Limb (tissue), 2 donors: ENCODE data around the gene ZNF436.

Experiments
- DNase-seq, 2 donors: peaks; one replicate each; pipeline ENCODE4 v3.0.0-alpha.2; 2016; ENCODE audit errors: extremely low spot score in 2 of 2

Gene ZNF436

DNA sequence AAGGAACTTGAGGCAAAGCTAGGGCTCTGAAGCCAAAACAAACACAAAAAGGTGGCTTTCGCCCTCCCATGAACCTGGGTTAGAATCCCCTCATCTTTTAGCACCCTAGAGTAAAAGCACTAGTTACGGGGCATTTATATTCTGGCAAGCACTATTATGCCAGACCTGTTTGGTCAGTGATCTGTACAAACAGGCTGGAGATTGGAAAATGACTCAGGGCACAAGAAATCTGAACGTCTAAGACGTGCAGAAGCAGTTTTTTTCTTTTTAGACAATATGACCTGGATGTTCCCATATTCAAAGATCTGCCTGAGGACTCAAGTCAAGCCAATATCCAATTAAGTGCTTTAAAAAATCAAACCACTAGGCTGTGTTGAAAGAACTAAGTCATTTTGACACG, 3.0 kb downstream of the ZNF436 start:
- no peak for DNase-seq

DNA sequence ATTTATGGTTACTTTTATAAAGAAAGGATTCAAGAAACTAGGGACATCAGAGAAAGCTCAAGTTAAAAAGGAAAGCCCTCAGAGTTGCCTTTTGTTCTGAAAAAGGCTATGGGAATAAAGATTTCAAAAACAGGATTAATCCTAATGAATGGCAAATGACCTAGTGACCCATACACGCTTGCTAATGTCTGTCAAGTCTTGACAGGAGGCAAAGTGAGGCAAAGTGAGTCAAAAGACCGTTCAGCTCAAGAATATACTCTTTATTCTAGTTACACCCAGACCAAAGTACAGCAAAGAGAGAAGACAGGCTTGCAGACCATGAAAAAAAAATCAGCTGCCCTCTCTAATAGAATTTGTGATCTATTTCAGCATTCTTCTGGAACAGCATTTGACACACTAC, 3.5 kb downstream of the ZNF436 start:
- no peak for DNase-seq

DNA sequence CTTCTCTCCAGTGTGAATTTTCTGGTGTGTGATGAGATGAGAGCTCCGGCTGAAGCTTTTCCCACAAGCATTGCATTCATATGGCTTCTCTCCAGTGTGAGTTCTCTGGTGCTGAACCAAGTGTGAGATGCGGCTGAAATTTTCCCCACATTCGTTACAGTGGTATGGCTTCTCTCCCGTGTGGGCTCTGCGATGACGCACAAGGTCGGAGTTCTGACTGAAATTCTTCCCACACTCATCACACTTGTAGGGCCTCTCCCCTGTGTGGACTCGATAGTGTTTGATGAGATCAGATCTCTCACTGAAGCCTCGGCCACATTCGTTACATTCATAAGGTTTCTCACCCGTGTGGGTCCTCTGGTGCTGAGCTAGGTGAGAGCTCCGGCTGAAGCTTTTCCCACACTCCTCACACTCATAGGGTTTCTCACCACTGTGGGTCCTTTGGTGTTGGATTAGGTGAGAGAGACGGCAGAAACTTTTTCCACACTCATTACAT, 7.4 kb downstream of the ZNF436 start:
- DNase-seq, result no peak

DNA sequence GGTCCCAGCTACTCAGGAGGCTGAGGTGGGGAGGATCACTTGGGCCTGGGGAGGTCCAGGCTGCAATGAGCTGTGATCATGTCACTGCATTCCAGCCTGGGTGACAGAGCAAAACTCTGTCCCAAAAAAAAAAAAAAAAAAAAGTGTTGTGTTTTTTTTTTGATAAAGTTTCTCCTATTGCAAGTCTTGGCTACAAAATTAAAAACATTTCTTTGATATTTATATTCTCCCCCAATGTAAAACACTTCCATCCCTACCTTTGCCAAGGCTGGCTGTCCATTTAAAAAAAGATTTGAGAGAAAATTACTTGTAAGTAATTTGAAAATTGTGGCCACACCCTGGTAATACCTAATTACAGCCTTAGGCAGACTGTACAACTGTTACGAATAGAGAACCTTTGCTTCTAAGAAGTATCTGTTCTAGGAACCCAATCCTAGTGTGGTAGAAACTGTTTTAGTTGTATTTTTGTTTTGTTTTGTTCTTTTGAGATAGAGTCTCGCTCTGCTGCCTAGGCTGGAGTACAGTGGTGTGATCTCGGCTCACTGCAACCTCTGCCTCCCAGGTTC, 11.2 kb downstream of the ZNF436 start:
- DNase-seq, result no peak

DNA sequence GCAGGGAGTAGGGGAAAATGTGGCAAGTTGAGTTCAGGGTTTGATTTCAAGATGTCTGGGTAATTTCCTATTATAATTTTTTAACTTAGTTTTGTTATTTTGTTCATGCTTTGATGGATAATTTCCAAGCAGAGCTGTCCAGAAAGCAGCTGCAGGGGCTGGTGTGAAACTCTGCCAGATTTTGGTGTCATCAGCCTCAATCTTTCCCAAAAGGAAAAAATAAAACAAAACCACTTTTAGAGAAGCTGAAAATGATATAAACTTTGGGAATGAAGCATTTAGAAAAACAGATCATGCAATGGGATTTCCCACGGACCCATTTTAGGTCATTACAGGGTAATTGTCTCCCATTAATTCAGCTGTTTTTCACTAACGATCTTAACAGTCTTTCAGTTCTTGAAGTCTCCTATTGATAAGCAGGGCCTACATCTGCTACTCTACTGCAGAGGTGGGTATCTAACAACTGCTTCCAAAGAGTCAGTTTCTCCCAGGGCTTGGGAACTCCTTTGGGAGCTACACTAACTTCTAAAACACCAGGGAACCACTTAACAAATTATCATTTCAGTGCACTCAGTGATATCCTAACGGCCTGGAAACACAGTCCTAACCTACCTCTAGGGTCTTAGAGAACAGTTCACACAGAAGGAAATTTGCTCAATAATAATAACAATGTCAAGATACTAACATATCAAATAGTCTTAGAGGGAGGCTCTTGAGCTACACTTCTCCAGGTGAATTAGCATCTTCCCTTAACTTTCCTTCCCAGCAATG, 12.3 kb downstream of the ZNF436 start:
- DNase-seq, result peak in 1 of 2 donors; percentile 36

DNA sequence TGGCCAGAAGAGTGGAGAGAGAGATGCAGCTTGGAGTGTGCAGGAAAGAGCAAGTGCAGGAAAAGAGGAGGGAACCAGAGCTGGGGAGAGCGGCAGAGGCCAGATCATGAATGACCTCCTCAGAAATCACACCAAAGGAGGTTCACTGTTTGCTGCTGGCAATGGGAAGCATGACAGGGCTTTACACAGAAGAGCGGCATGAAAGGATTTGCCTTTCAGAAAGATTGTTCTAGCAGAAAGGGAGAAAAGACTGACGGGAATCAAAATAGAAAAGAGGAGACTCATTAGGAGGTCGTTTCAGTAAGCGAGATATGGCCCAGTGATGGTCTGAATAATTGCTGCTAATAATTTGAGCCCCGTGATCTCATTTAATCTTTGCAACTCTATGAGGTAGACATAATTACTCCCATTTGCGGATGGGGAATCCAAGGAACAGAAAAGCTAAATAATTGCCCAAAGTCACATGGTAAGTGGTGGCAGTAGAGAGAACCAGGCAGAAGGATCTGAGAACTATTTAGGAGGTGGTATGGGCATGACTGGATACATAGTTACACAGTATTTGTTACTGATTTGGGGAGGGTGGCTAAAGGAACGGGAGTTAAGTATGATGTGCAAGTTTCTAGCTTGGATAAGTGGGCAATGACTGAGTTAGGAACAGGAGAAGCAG, 13.0 kb downstream of the ZNF436 start:
- no peak for DNase-seq

DNA sequence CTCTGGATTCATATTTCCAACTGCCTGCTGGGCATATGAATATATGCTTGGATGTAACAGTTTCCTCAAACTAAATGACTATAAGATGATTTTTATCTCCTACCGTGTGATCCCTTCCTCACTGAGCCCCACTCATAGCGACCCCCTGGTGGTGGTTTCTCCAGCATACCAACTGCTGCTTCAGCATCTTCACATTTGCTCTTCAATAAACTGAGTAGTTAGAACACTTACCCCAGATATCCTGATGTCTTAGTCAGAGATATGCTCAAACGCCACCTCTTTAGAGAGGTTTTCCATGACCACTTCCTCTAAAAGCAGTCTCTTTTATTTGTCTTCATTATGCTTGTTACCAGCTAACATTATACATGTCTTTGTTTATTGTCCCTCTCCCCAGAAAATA, 15.4 kb downstream of the ZNF436 start:
- DNase-seq, result no peak

DNA sequence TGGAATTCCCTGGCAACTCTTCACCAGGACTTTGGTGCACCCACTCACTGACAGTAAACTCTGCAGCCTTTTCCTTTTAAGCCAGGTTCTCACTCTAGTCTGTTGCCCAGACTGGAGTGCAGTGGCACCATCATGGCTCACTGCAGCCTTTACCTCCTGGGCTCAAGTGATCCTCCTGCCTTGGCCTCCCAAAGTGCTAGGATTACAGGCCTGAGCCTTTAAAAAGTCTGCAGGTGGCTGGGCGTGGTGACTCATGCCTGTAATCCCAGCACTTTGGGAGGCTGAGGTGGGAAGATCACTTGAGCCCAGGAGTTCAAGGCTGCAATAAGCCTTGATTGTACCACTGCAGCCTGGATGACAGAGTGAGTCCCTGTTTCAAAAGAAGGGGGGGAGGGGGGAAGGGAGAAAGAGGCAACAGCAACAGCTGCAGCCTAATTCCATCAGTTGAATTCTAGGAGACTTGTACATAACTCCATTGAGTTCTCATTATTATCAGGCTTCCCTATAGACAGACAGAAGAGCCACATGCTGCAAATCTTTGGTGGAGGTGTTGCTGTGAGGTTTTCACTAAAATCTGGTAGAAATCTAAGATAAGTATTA, 17.4 kb downstream of the ZNF436 start:
- DNase-seq, result no peak

DNA sequence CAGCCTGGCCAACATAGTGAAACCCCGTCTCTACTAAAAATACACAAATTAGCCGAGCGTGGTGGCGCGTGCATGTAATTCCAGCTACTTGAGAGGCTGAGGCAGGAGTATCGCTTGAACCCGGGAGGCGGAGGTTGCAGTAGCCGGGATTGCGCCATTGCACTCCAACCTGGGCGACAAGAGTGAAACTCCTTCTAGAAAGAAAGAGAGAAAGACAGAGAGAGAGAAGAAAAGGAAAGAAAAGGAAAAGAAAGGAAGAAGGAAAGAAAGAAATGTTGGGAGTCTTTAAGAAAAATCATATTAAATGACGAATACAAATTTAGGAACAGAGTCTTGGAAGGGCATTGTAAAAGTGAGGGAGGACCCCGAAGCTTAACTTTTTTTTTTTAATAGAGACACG, 23.7 kb downstream of the ZNF436 start:
- no peak for DNase-seq

DNA sequence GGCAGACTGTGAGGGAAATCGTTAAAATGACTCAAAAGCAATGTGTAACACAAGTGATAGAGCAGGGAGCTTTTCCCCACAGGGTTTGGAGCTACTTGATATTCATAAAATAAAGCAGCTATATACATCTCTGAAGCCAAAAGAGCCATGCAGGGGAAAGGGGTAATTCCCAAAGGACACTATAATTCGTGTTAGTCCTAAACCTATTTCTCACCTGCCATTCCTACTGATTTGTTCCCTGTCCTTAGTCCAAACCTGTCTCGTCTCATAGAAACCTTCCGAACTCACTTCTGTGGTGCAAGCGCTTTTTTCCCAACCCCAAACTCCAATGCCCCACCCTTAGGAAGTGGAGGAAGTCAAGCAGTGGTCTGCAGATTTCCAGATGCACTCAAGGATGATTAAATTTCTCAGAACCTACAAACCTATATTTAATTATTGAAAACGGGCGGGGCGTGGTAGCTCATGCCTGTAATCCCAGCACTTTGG, 24.6 kb downstream of the ZNF436 start:
- DNase-seq, result peak; percentile 51

DNA sequence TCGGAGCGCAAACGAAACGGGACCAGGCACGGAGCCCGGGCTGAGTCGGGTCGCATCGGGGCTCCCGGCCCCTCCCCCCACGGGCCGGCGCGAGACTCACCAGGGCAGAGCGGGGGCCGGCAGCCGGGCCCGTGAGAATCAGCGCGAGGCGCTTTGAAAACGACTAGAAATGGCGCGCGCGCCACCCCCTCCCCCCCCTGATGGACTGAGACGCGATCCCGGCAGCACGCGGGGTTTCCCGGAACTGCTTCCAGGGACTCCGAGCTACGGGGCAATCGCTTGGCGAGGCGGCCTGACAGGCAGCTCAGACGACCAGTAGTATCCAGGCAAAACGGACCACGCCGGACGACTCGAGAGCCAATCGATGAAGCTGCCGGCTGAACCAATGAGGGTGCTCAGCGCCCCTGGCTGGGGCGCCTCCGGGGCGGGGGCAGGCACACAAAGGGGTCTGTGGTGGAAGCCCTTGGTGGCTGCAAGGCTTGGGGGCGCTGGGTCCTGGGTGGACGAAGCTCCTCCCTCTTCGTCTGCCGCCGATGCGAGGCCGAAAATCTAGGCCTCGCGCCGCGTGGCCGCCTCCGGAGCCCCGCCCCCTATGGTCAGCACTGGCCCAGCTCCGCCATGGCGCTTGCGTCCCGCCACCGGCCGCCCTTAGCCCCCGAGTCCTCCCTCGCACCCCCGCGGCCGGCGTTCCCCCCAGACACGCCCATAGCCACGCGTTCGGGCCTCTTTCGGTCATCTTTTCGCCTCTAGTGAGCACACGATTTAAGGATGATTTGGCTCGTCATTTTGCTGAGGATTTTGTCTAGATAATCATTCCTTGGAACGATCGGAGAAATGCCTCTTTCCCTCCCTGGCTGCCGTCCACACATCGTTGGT, 25.3 kb downstream of the ZNF436 start, which contains the start of gene HNRNPR:
TSS of gene HNRNPR (minus strand) at position 174 of the 876 bp plus-strand sequence. CDS start 3,276 bp downstream, outside the sequence.
- DNase-seq, result peak; percentile 100

DNA sequence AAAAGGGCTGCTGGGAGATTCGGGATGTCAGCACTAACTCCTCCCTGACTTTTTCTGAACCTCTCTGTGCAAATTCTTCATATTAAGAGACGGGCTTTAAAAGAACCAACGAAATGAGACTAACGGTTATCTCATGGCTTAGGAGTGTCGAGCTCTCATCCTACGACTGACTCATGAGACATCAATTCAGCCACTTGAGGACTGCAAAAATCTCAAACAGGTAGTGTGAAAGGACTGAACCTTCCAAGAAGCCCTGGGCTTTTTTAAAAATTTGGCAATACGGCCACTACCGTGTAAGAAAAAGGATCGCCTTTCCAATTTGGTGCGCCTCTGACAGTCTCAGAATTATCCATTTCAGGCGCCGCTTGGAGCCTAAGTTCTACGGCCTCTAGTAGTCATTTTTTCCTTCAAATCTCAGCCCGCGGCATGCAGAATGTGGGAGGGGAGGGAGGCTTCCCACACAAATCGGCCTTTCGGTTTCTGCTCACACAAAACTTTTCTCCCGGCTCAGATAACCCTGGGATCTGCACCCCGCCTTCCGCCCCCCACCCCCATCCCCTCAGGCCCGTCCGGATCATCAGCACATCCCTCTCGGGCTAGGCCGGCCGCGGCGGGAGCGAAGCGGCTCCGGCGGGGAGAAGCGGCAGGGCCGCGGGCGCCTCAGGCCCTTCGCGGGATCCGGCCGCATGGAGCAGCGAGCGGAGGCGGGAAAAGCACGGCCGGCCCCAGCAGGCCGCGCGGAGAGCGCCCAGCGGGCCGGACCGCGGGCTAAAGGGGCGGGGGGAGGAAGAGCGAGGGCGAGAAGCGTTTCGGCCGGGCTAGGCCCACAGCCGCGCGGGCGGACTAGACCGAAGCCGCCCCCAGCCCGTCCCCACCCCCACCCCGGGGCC, 26.2 kb downstream of the ZNF436 start:
- no peak for DNase-seq

DNA sequence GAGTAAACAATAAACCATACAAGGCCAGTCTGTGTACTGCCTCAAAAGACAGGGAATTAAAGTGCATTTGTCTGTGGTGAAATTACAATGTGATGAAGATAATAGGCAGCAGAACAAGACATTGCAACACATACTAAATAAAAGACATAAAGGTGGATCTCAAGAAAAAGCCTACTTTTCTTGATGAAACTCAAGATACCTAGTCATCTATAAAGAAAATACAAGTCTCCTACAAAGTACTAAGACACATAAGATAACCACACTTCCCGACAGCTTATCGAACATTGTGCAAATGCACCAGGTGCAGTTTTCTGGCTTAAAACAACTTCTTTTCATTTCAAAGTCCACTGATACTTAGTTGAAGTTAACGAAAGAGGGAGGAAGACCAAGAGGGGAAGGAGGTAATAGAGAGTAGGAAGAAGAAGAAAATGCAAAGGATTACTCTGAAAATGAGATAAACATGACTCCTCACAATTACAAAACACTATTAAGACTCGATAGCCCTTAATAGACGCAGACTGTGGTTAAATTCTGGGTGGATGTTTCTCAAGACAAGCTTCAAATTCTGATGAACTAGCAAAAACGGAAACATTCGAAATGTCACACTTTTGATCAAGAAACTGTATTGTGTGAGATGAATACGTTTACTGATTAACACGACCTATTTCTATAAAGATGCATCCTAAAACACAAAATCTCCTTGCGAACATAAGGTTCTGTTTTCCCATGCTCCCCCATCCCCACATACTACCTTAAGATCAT, 27.5 kb downstream of the ZNF436 start:
- DNase-seq, result no peak

DNA sequence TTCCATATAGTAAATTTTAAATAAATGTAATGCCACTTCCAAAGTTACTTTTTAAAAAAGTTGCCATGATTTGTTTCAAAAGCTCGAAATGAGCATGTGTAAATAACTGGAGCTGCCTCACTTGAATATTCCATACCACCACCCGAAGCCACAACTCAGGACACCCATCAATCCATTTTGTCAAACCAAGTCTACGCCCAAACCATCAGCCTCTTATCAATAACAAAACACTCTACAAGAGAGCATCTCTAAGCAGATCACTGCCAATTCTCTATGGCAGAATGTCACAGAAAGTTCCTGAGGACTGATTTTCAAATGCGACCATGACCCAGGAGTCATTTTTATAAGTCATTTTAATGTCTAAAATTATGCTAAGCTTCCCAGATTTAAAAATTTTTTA, 30.0 kb downstream of the ZNF436 start:
- no peak for DNase-seq

DNA sequence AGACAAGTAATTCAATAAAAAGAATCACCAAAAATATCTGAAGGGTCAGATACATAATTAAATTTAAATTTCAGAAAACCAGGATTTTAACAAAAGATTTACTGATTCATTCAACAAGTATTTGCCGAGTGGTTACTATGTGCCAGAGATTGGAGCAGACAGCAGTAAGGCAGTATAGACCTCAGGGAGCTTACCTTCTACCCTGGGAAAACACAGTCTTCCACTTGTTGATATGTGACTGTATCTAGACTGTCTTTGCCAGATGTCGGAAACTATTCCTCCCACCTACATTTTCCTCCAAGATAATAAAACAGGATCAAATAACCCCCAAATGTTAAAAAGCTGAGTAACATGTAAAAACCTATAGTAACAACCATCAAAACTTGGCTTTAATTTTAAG, 31.8 kb downstream of the ZNF436 start:
- DNase-seq, result no peak

DNA sequence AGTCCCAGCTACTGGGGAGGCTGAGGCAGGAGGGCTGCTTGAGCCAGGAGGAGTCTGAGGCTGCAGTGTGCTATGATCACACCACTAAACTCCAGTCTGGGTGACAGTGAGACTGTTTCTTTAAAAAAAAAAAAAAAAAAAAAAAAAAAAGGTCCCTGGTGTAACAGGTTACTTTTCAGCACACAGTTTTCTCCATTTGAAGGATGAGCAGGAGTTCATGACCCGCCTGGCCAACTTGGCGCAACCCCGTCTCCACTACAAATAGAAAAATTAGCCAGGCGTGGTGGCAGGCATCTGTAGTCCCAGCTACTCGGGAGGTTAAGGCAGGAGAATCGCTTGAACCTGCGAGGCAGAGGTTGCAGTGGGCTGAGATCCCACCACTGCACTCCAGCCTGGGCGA, 37.9 kb downstream of the ZNF436 start:
- no peak for DNase-seq

DNA sequence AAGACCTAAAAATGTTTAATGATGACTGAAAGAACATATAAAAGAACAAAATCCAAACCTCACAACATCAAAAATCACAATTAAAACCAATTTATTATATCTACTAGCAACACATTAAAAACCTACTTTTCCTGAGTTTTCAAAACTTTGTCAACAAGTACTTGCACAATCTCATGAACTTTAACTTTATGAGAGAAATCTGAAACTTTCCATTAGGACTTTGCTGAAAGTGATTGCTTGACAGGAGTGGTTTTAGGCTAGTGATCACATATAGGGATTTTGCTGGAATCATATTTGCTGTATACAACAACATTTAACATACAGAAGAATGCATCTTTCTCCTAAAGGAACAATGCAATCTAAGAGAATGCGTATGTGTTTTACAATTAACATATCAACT, 38.8 kb downstream of the ZNF436 start:
- DNase-seq, result no peak

DNA sequence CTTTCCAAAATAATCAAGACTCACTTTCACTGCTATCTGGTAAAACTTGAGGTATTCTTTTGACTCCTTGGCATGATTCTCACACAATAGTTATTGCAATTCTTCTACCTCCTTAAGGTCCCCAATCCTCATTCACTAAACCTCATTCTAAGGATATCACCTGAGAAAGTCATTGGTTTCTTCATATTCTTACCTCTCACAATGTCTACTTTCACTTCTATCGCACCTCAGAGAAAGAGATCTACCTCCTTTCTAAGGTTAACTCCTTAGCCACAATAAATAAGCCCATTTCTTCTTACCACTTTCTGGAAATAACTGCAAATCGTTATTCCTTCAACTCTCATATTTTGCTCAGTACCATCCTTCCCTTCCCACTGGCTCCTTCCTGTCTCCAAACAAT, 44.2 kb downstream of the ZNF436 start:
- no peak for DNase-seq

DNA sequence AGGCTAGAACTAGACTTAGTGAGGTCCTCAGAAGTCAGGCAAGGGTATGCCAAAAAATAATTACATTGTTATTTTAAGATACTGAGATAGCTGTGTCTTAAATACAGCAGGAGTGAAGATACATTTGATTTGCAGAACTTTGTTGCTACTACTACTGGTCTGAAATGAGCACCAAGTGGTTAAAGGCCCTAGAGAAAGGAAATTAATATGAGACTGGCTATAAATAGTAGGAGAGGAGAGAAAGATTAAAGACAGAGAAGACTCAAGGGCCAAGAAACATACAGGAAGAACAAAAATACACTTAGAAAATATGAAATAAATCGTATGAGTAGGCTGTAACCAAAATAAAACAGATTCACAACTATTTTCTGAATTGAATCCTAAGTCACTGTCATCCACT, 46.9 kb downstream of the ZNF436 start:
- no peak for DNase-seq
